Loucy (cell line): ENCODE results near the gene KSR2.

ENCODE experiments used
- H2AFZ ChIP-seq: fragments of 200-600 bp; sonication (generic); 2 replicates; pipeline ENCODE4 v1.6.0; 2016; ENCODE audit warnings: antibody characterized with exemption, mild to moderate bottlenecking, low read length, moderate library complexity
- H3F3A ChIP-seq: fragments of 200-600 bp; 2 replicates; pipeline ENCODE4 v1.6.0; 2016; ENCODE audit warnings: antibody characterized with exemption, low read depth, mild to moderate bottlenecking
- H3K27me3 ChIP-seq: fragments of 200-600 bp; sonication (generic); 2 replicates; pipeline ENCODE4 v1.6.1; 2014; ENCODE audit warnings: low read length, mild to moderate bottlenecking; ENCODE audit not compliant: insufficient read depth, poor library complexity, severe bottlenecking
- H3K36me3 ChIP-seq: fragments of 200-600 bp; sonication (generic); 2 replicates; pipeline ENCODE4 v1.6.1; 2016; ENCODE audit warnings: low read length; ENCODE audit not compliant: insufficient read depth
- H3K4me1 ChIP-seq: fragments of 200-600 bp; sonication (generic); 2 replicates; pipeline ENCODE4 v1.5.1; 2014; ENCODE audit warnings: low read length, mild to moderate bottlenecking; ENCODE audit not compliant: insufficient read depth, poor library complexity, severe bottlenecking
- H3K4me2 ChIP-seq: fragments of 200-600 bp; sonication (generic); 2 replicates; pipeline ENCODE4 v1.6.0; 2014; ENCODE audit warnings: antibody characterized with exemption, low read length, low read depth, mild to moderate bottlenecking; ENCODE audit not compliant: poor library complexity, severe bottlenecking
- H3K4me3 ChIP-seq: fragments of 200-600 bp; sonication (generic); 2 replicates; pipeline ENCODE4 v1.5.1; 2014; ENCODE audit warnings: low read length, mild to moderate bottlenecking, mixed read lengths; ENCODE audit not compliant: poor library complexity, severe bottlenecking
- H3K79me2 ChIP-seq: fragments of 200-600 bp; sonication (generic); 2 replicates; pipeline ENCODE4 v1.6.1; 2014; ENCODE audit warnings: low read length; ENCODE audit not compliant: insufficient read depth
- H3K9ac ChIP-seq: fragments of 200-600 bp; sonication (generic); 2 replicates; pipeline ENCODE4 v1.6.0; 2014; ENCODE audit warnings: mild to moderate bottlenecking, low read depth, low read length, moderate library complexity; ENCODE audit not compliant: poor library complexity, severe bottlenecking
- H3K9me2 ChIP-seq: fragments of 200-600 bp; sonication (generic); replicated peaks from 2 replicates; pipeline ENCODE4 v1.6.1; 2016; ENCODE audit warnings: low read depth, low read length, mixed read lengths
- H3K9me3 ChIP-seq: fragments of 200-600 bp; sonication (generic); 2 replicates; pipeline ENCODE4 v1.6.1; 2014; ENCODE audit warnings: mild to moderate bottlenecking, antibody characterized with exemption, low read length, low read depth; ENCODE audit not compliant: insufficient read depth
- H4K20me1 ChIP-seq: fragments of 200-600 bp; sonication (generic); 2 replicates; pipeline ENCODE4 v1.6.0; 2014; ENCODE audit warnings: antibody characterized with exemption, low read length, mild to moderate bottlenecking; ENCODE audit not compliant: insufficient read depth, poor library complexity, severe bottlenecking
- CTCF ChIP-seq: fragments of 200-600 bp; sonication (generic); conservative IDR thresholded peaks from 2 replicates; pipeline ENCODE4 v1.5.1; 2014; ENCODE audit warnings: mild to moderate bottlenecking, antibody characterized with exemption, low read length
- EZH2phosphoT487 ChIP-seq: fragments of 200-600 bp; IDR thresholded peaks from 2 replicates; pipeline ENCODE4 v1.6.1; 2018; ENCODE audit warnings: antibody characterized with exemption, mild to moderate bottlenecking, moderate library complexity, borderline replicate concordance

Gene KSR2

GRCh38 chr12:117762143-117762542 lies 206.6 kb downstream of the KSR2 start:
- no peak overlapping the region for H3K4me3 ChIP-seq
- no peaks in the 10 kb centered on the region for H4K20me1 ChIP-seq
- no peaks in the 10 kb centered on the region for H3K4me1 ChIP-seq
- H3K9ac ChIP-seq, result no peak overlapping the region
- no peaks in the 10 kb centered on the region for H3F3A ChIP-seq
- H3K9me3 ChIP-seq, result peaks cover 8% of the 10 kb centered on the region; the same call in 1 of the 2 replicates
- H3K27me3 ChIP-seq, result no peaks in the 10 kb centered on the region
- no peak overlapping the region for H3K4me2 ChIP-seq
- H3K36me3 ChIP-seq, result no peaks in the 10 kb centered on the region
- TF ChIP-seq CTCF, result no peak
- H3K9me2 ChIP-seq, result no peaks in the 10 kb centered on the region
- H2AFZ ChIP-seq, result no peak overlapping the region
- no peaks in the 10 kb centered on the region for H3K79me2 ChIP-seq

GRCh38 chr12:117761528-117762100 lies 207.2 kb downstream of the KSR2 start:
- H4K20me1 ChIP-seq, result no peaks in the 10 kb centered on the region
- H3K4me2 ChIP-seq, result no peak overlapping the region
- no peaks in the 10 kb centered on the region for H3K36me3 ChIP-seq
- no peak overlapping the region for H2AFZ ChIP-seq
- no peak overlapping the region for H3K4me3 ChIP-seq
- TF ChIP-seq CTCF (no peak), EZH2phosphoT487 (no peak)
- H3K4me1 ChIP-seq, result no peaks in the 10 kb centered on the region
- H3K9me2 ChIP-seq, result no peaks in the 10 kb centered on the region
- peaks cover 8% of the 10 kb centered on the region; the same call in 1 of the 2 replicates for H3K9me3 ChIP-seq
- no peaks in the 10 kb centered on the region for H3K27me3 ChIP-seq
- no peaks in the 10 kb centered on the region for H3F3A ChIP-seq
- no peaks in the 10 kb centered on the region for H3K79me2 ChIP-seq
- no peak overlapping the region for H3K9ac ChIP-seq

GRCh38 chr12:117760990-117761389 lies 207.8 kb downstream of the KSR2 start:
- Histone ChIP-seq H4K20me1 (no peaks in the 10 kb centered on the region), H3K79me2 (no peaks in the 10 kb centered on the region), H3K9me3 (peaks cover 2% of the 10 kb centered on the region; the same call in 1 of the 2 replicates), H3F3A (no peaks in the 10 kb centered on the region), H3K4me1 (no peaks in the 10 kb centered on the region), H3K9ac (no peak overlapping the region), H3K27me3 (no peaks in the 10 kb centered on the region), H3K9me2 (no peaks in the 10 kb centered on the region), H3K4me2 (no peak overlapping the region), H2AFZ (no peak overlapping the region), H3K4me3 (no peak overlapping the region), H3K36me3 (no peaks in the 10 kb centered on the region)
- TF ChIP-seq CTCF (no peak), EZH2phosphoT487 (no peak)
